SK-N-SH treated with all-trans-retinoic acid at 6 μM for 48 hours (cell line): ENCODE measurements around the gene FAM118A.

Experiments used
- PATZ1 ChIP-seq: fragments of 250-450 bp; sonication (Bioruptor Pico); IDR thresholded peaks from 2 replicates; pipeline ENCODE4 v1.8.0; 2020; ENCODE audit warnings: mild to moderate bottlenecking, moderate library complexity, borderline replicate concordance
- SNAI2 ChIP-seq: fragments of 250-450 bp; sonication (Bioruptor Pico); IDR thresholded peaks from 2 replicates; pipeline ENCODE4 v1.5.0; 2020; ENCODE audit warnings: mild to moderate bottlenecking, moderate library complexity
- TOX ChIP-seq: fragments of 250-450 bp; sonication (Bioruptor Pico); IDR thresholded peaks from 2 replicates; pipeline ENCODE4 v1.8.0; 2021; ENCODE audit warnings: mild to moderate bottlenecking, moderate library complexity, borderline replicate concordance

- TF ChIP-seq TOX (CRISPR knock-in tag) (no peak), SNAI2 (CRISPR knock-in tag) (no peak), PATZ1 (CRISPR knock-in tag) (no peak)
Observed at GRCh38 chr22:45351956-45352355, 42.2 kb downstream of the FAM118A start.
